ENCODE results near the gene CDK6.

DNA sequence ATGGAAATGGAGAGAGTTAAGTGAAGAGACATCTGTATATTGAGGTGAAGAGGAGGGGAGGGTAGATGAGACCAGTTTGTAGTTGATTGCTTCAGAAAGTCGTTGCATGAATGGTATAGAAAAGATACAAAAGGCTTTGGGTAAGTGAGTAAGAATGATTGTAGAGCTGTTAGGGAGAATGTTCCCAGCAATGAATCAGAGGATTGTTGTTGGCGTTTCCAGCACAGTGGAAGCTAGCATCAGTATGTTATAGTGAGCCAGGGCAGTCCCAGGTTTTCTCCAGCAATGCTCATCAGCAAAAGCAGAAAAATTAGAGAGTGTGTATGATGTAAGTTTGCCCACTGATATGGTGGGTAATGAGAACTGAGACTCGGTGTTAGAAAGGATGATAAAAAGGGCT lies 15.4 kb upstream of the CDK6 start:
- TF ChIP-seq, protein P1, sequence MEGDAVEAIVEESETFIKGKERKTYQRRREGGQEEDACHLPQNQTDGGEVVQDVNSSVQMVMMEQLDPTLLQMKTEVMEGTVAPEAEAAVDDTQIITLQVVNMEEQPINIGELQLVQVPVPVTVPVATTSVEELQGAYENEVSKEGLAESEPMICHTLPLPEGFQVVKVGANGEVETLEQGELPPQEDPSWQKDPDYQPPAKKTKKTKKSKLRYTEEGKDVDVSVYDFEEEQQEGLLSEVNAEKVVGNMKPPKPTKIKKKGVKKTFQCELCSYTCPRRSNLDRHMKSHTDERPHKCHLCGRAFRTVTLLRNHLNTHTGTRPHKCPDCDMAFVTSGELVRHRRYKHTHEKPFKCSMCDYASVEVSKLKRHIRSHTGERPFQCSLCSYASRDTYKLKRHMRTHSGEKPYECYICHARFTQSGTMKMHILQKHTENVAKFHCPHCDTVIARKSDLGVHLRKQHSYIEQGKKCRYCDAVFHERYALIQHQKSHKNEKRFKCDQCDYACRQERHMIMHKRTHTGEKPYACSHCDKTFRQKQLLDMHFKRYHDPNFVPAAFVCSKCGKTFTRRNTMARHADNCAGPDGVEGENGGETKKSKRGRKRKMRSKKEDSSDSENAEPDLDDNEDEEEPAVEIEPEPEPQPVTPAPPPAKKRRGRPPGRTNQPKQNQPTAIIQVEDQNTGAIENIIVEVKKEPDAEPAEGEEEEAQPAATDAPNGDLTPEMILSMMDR (IDR thresholded peaks at IDR 0.05; ENCODE audit: low read length): no peak
- TF ChIP-seq EZH2 (IDR thresholded peaks at IDR 0.05; ENCODE audit: borderline replicate concordance, low read length): no peak

Measured in OCI-LY1 (cell line).